HuH-7 (cell line): ENCODE measurements around the gene GRIK4.

Experiments used
- DNase-seq: peaks from one replicate; pipeline ENCODE4 v3.0.0; 2011; ENCODE audit warnings: low spot score

The GRIK4 gene

DNA sequence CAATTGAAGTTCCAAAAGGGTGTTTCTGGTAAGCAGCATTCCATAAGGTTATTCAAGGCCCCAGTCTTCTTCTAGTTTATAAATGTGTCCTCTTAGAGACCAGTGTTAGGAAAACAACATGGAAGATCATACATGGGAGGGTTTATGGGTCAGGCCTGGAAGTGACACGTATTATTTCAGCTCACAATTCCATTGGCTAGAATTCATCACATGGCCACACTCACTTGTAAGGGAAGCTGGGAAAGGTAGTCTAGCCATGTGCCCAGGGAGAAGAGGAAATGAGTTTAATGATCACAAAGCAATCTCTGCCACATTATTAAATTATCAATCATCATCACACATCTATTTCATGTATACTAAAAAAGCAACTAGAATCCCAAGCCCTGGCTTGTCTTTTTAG, 330.6 kb downstream of the GRIK4 start:
- DNase-seq, result no peak

- no peak for DNase-seq
Measured at GRCh38 chr11:120853435-120853834, 341.9 kb downstream of the GRIK4 start.

- DNase-seq, result no peak
Measured at GRCh38 chr11:120854988-120855387, 343.4 kb downstream of the GRIK4 start.

GRCh38 chr11:120857508-120857907, 346.0 kb downstream of the GRIK4 start:
- DNase-seq, result no peak

GRCh38 chr11:120858740-120859139, 347.2 kb downstream of the GRIK4 start:
- no peak for DNase-seq

DNA sequence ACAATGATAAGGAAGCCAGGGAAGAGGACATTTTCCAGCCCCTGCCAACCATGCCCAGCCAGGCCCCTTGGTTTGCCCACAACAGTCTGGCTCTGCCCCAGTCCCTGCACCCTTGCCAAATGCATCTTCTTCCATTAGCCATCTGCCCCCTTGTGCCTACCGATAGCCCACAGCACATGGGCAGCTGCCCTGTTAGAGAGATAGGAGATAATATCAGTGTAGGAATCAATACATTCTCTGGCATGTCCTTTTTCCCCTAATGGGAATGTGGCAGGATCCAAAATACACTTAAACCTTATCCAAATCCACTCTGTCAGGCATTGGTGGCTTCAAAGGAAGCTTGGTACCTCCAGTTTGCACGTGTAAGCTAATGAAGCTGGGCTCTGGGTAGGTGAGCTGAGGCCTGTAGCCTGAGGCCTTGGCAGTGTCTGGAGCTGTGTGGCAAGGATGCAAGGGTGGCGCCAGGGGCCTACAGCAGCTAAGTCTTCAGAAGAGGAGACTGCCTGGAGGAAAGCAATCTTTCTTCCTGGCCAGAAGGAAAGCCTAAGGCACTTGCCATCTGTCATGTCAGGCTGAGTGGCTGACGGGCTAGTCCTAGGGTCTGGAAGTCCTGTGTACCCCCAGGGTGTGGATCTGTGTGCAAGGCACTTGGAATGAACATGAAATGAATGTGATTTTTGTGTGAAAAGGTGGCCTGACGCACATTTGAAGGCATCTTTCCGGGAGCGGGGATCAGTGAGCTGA, 348.2 kb downstream of the GRIK4 start:
- no peak for DNase-seq

DNA sequence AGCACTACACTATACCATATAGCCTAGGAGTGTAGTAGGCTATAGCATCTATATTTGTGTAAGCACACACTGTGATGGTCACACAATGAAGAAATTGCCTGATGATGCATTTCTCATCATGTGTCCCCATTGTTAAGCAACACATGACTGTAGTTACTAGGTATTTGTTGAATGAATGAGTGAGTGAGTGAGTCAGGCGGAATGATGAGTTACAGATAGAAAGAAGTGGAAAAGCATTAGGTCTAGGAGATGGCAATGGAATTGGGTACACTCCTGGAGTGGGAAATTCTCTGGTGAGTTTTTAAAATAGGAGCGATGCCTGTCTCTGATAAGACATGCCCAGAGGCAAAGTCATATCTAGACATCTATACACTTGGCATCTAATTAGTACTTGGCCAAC, 351.8 kb downstream of the GRIK4 start:
- no peak for DNase-seq

DNA sequence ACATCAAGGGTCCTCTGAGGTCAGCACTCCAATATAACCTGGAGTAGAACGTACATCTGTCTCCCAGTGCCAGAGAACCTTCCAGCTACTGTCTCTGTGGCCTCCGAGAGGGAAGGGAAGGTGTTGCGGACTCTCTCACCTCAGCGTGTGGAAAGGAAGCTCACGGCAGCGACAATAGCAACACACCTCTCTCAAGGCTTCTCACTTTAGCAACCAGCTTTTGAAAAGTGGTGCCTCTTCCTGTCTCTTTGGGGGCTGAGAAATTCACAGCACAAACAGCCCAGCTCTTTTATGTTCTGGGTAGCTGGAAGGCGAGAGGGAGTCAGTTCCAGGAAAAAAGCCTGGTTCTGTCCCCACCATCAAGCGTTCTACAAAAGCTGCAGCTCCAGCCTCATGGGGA, 355.5 kb downstream of the GRIK4 start:
- no peak for DNase-seq

DNA sequence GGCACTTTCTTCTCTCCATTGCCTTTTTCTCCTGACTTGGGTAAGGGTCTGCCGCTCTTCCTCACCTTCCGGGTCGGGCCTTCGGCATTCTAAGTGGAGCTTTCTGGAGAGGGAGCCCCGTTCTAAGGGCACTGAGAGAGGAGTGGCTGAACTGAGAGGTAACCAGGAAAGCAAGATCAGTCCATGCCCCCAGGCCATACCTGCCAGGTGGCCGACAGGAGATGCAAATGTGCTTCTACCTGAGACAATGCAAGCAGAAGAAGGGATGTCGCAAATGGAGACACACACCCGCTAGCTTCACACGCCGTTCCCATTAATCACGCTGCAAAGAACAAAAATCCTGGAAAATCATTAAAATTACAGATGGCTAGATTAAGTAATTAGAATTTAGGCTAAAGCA, 356.0 kb downstream of the GRIK4 start:
- DNase-seq, result no peak

GRCh38 chr11:120867988-120868387, 356.4 kb downstream of the GRIK4 start:
- no peak for DNase-seq

- no peak for DNase-seq
Measured at GRCh38 chr11:120869097-120869496, 357.5 kb downstream of the GRIK4 start.

GRCh38 chr11:120869516-120870011, 358.0 kb downstream of the GRIK4 start:
- DNase-seq, result no peak

DNA sequence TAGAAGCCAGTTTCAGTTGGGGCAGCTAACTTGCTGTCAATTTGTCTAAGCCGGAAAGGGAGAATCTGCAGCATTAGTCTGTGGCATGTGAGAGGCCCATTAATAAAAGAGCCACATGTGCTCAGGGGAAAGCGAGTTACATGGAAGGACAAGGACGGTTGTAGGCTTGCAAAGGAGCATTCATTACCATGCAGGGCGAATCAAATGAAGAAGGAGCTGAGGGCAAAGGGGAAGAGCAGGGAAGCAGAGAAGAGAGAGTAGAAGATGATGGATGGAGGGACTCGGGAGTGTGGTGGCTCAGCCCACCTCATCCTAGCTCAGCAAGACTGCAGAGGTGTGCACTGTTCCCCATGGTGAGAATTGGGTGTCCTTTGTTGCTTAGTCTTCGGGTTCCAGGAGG, 359.6 kb downstream of the GRIK4 start:
- no peak for DNase-seq

- DNase-seq, result no peak
Measured at GRCh38 chr11:120871924-120872323, 360.4 kb downstream of the GRIK4 start.

DNA sequence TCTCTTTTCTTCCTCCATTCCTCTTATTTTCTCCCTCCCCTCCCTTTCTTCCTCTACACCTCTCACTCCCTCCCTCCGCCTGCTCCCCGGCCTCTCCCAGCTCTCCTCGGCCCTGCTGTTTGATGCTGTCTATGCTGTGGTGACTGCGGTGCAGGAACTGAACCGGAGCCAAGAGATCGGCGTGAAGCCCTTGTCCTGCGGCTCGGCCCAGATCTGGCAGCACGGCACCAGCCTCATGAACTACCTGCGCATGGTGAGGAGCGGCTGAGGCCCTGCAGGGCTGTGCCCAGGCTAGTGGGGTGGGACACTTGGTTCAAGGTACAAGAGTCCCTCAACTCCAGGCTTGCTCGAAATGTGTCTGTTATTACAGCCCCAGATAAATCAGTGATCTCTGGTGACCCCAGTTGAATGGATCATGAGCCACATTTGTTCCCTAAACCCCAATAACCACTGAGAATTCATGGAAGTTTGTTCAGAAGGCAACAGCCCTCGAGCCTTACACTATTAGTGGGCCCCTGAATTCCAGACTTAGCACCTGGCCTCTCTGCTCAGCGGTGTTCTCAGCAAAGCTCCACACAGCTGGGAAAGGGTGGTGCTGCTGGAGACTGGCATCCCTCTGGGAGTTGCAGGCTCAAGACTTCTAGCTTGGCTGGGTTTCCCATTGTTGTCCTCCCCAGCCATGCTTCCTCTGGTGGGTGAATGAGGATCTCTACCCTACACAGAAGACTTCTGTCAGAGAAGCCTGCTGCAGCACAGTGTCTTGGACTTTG, 362.6 kb downstream of the GRIK4 start:
- DNase-seq, result no peak

GRCh38 chr11:120875986-120876385, 364.4 kb downstream of the GRIK4 start:
- DNase-seq, result no peak

DNA sequence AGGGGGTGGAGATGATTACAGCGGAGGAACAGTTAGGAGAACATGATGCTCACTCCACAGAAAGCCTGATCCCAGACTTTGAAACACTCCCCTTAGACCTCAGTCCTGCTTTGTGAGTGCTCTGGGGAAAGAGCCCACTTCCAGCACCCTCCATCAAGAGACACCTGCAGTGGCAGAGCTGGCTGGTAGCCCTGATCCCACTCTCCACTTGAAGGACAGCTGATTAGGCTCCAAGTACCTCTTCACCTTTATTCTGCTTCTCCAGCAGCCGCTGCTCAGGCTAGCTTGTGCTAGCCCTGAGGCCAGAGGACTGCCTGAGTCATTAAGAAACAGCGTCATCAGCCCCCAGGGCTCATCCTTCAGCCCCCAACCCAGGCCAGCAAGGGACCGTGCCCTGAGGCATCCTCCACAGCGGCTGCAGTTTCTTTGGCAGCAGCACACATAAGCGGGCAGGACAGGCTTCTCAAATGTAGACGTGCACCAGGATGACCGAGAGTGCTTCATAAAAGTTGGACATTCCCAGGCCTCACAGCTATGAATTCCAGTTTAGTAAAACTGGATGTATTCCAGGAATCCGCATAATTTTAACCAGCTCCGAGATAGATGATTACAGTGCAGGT, 366.3 kb downstream of the GRIK4 start:
- DNase-seq, result no peak

GRCh38 chr11:120878781-120879180, 367.2 kb downstream of the GRIK4 start:
- DNase-seq, result no peak

DNA sequence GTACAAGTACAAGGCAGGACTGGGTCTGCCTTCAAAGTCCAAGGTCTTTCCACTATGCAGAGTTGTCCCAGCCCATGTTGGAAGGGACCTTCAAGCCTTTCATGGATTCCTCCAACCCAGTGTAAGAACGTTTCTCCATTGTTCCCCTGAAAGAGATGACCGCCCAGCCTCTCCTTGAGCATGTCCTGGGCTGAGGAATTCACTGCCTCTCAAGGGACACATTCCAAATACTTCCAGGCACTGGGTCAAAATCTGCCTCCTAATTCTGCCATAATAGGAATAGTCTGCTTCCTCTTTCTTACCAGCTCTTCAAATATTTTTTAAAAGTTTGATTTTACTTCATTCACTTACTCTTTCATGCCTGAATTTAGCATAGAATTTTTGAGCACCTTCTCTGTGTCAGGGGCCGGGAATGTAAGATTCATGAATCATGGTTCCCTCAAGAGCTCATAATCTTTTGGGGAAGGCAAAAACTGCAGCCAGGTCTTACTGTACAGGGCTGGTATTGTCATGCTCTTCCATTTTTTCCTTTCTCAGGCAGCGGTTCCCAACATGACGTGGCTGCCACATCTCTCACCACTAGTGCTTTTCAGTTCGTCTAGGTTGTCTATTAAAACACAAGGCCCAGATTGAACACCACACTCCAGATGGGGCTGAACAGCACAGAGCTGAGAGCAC, 369.1 kb downstream of the GRIK4 start:
- no peak for DNase-seq

DNA sequence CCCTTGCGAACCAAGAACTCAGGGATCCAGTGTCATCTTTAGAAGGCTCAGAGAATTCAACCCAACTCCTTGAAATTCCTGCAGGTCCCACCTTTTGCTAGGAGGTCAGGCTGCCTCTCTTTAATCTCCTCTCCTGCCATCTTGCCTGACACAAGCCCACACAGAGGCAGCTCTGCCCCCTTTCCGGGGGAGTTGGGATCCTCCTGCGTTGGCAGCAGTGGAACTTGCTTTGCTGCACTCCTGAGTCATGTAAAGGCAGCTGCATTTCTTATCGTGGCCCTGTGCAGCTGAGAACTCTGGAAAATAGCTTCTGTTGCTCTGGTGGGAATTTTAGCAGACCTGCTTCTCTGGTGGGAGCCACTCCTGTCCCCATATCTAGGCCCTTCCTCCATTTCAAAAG, 370.0 kb downstream of the GRIK4 start:
- no peak for DNase-seq

DNA sequence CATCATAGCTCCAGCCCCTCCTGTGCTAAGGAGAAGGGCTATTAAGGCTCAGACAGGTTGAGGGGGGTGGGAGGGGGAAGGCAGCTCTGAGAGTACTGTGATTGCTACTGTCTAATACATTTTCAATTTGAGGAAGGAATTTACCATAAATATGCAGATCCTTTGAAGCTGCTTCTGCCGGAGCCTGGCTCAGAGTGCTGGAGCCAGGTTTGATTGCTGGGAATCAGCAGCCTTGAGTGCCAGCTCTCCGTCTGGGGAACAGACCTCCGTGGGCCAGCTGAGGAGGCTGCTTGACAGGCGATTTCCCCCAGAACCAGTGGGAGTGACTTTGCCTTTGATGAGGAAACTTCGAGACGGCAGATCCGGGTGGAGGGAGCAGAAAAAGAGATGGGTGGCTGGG, 370.6 kb downstream of the GRIK4 start:
- no peak for DNase-seq

- DNase-seq, result no peak
Measured at GRCh38 chr11:120883404-120884080, 372.0 kb downstream of the GRIK4 start.
